ENCODE measurements around the gene PCSK4. TPM values are rescaled to one million over a fixed set of nuclear protein-coding genes. Genes with fewer than 3 reads are reported as not detected.

Gene PCSK4
- total and polyA plus RNA-seq, 2 of the 13 experiments (the other 11 are each of a cell fraction or from before 2014, with no cell fraction given), result 2.0 to 2.7 TPM

GRCh38 chr19:1478934-1479707, 11.0 kb downstream of the PCSK4 start, which contains the start of gene C19orf25 (continued):
- TF ChIP-seq UBTF (CRISPR knock-in tag; IDR thresholded peaks at IDR 0.05) (no peak; the same call in none of the 2 replicates), PHF5A (CRISPR knock-in tag; IDR thresholded peaks at IDR 0.05; ENCODE audit: low read depth, unreplicated experiment) (no peak), ZNF414 (CRISPR knock-in tag; IDR thresholded peaks at IDR 0.05) (peak; percentile 65; the same call in 1 of the 2 replicates), ZBTB7B (CRISPR knock-in tag; IDR thresholded peaks at IDR 0.05) (0 out of 2 replicates have a peak, but pooled peaks have one; percentile 50), ZNF598 (CRISPR knock-in tag; IDR thresholded peaks at IDR 0.05; ENCODE audit: borderline replicate concordance) (peak; percentile 85; the same call in 1 of the 2 replicates), HNRNPH1 (optimal IDR thresholded peaks at IDR 0.05; ENCODE audit: low read depth, low read length) (no peak), SRF (IDR thresholded peaks at IDR 0.05; ENCODE audit: low read depth, low read length) (no peak), GLMP (CRISPR knock-in tag; IDR thresholded peaks at IDR 0.05; ENCODE audit: borderline replicate concordance) (no peak), SP2 (CRISPR knock-in tag; IDR thresholded peaks at IDR 0.05) (peak; percentile 87), ZBTB34 (CRISPR knock-in tag; IDR thresholded peaks at IDR 0.05) (no peak), GLI4 (CRISPR knock-in tag; IDR thresholded peaks at IDR 0.05; ENCODE audit: borderline replicate concordance) (no peak), PITX1 (CRISPR knock-in tag; IDR thresholded peaks at IDR 0.05) (no peak; the same call in 1 of the 2 replicates), NPAS2 (CRISPR knock-in tag; IDR thresholded peaks at IDR 0.05; ENCODE audit: borderline replicate concordance) (no peak), ZNF264 (CRISPR knock-in tag; IDR thresholded peaks at IDR 0.05) (no peak), MEIS1 (CRISPR knock-in tag; IDR thresholded peaks at IDR 0.05; ENCODE audit: borderline replicate concordance) (no peak), ZKSCAN8 (CRISPR knock-in tag; IDR thresholded peaks at IDR 0.05; ENCODE audit: borderline replicate concordance) (0 out of 2 replicates have a peak, but pooled peaks have one; percentile 48), ZNF549 (CRISPR knock-in tag; IDR thresholded peaks at IDR 0.05) (no peak), ZNF276 (CRISPR knock-in tag; IDR thresholded peaks at IDR 0.05; ENCODE audit: low read depth) (no peak), ZNF256 (CRISPR knock-in tag; conservative IDR thresholded peaks at IDR 0.05) (no peak), ONECUT2 (CRISPR knock-in tag; IDR thresholded peaks at IDR 0.05) (no peak), XRCC5 (optimal IDR thresholded peaks at IDR 0.05; ENCODE audit: low read length) (peak; percentile 69), RFXANK (CRISPR knock-in tag; IDR thresholded peaks at IDR 0.05) (no peak; the same call in 1 of the 2 replicates), PRPF4 (IDR thresholded peaks at IDR 0.05; ENCODE audit: low read depth, low read length, poor library complexity, severe bottlenecking) (no peak)

All from HepG2 (cell line).